ENCODE data around the gene CCR5AS.

DNA sequence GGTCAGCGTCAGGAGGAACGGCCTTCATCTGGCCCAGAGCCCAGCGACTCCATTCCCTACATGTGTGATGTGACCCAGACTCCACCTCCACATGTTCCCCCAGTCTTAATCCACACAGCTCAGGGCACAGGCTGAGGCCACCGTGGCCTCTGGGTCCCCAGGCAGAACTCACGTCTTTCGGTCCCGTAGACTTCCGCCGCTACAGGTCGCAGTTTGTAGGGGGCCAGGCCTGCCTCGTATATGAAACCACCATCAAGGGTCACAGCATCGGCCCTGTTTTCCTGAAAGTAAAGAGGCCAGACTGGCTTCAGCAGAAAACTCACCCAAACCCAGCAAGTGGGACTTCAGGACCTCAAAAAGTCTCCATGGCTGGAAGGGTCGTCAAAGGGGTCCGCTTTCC lies 49.3 kb upstream of the CCR5AS start:
- TF ChIP-seq, protein P1, sequence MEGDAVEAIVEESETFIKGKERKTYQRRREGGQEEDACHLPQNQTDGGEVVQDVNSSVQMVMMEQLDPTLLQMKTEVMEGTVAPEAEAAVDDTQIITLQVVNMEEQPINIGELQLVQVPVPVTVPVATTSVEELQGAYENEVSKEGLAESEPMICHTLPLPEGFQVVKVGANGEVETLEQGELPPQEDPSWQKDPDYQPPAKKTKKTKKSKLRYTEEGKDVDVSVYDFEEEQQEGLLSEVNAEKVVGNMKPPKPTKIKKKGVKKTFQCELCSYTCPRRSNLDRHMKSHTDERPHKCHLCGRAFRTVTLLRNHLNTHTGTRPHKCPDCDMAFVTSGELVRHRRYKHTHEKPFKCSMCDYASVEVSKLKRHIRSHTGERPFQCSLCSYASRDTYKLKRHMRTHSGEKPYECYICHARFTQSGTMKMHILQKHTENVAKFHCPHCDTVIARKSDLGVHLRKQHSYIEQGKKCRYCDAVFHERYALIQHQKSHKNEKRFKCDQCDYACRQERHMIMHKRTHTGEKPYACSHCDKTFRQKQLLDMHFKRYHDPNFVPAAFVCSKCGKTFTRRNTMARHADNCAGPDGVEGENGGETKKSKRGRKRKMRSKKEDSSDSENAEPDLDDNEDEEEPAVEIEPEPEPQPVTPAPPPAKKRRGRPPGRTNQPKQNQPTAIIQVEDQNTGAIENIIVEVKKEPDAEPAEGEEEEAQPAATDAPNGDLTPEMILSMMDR (IDR thresholded peaks at IDR 0.05 in 4 of 5, conservative IDR thresholded peaks at IDR 0.05 in 1 of 5), result no peak
- no peak for TF ChIP-seq POLR2A (IDR thresholded peaks at IDR 0.05)
